ENCODE measurements around the gene AGBL4.

DNA sequence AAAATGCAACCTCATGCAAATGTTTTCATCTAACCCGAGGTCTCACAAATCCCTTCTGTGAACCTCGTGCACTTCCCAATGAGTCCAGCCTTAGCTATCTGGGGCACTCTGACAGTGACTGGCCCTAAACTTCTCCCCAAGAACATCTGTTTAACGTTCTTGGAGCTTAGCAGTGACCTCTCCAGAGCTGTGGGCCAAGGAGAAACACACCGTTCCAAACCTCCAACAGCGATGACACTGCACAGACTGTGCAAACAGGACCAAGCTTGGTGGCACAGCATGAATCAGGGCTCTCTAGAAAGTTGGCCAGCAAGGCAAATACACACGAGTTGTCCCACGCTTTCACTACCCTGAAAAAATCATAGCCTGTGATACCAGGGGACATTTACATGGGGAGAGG lies 1262.9 kb downstream of the AGBL4 start:
- TF ChIP-seq, protein P1, sequence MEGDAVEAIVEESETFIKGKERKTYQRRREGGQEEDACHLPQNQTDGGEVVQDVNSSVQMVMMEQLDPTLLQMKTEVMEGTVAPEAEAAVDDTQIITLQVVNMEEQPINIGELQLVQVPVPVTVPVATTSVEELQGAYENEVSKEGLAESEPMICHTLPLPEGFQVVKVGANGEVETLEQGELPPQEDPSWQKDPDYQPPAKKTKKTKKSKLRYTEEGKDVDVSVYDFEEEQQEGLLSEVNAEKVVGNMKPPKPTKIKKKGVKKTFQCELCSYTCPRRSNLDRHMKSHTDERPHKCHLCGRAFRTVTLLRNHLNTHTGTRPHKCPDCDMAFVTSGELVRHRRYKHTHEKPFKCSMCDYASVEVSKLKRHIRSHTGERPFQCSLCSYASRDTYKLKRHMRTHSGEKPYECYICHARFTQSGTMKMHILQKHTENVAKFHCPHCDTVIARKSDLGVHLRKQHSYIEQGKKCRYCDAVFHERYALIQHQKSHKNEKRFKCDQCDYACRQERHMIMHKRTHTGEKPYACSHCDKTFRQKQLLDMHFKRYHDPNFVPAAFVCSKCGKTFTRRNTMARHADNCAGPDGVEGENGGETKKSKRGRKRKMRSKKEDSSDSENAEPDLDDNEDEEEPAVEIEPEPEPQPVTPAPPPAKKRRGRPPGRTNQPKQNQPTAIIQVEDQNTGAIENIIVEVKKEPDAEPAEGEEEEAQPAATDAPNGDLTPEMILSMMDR (IDR thresholded peaks at IDR 0.05), result no peak
- TF ChIP-seq POLR2A (IDR thresholded peaks at IDR 0.05), result no peak
